Left cardiac atrium (tissue), 4 donors: ENCODE results near the gene MACROH2A1. TPM values are rescaled to one million over a fixed set of nuclear protein-coding genes. Genes with fewer than 3 reads are reported as not detected.

ENCODE experiments used
- ATAC-seq, 2 donors: fragments of 200-7000 bp; cut with Tn5 transposase; one replicate each; pipeline ENCODE4 v1.9.1; 2020; ENCODE audit warnings: mild to moderate bottlenecking in 2 of 2, moderate library complexity in 2 of 2
- DNase-seq: peaks from one replicate; pipeline ENCODE4 v3.0.0-alpha.2; 2020
- intact Hi-C, 2 donors: fragments of 100-400 bp; cut with DNase I; formaldehyde crosslinking; loops; one replicate each; pipeline versions ENCODE4 v1.14.1 to v1.15.1; 2022 to 2023
- total RNA-seq, 2 donors: library from RNA; stranded (reverse); fragmentation: NEBNext Ultra II Directional; extraction: Animal tissue kit (Norgen Biotek cat#: 25700); gene quantifications; one replicate each; pipeline ENCODE4 v1.2.1, GENCODE V29; 2021
- donor health status: DM: no; HTN: yes; CAD: no.
- donor health status: DM: no; HTN: yes; CAD: no; lungs with severe emphysema.
- donor health status: DM: yes; HTN: yes; CAD: no.
- donor health status: Dilated cardiomyopathy.

MACROH2A1 gene
- total RNA-seq, 2 donors from 2014 or later = 101 to 138 TPM

DNA sequence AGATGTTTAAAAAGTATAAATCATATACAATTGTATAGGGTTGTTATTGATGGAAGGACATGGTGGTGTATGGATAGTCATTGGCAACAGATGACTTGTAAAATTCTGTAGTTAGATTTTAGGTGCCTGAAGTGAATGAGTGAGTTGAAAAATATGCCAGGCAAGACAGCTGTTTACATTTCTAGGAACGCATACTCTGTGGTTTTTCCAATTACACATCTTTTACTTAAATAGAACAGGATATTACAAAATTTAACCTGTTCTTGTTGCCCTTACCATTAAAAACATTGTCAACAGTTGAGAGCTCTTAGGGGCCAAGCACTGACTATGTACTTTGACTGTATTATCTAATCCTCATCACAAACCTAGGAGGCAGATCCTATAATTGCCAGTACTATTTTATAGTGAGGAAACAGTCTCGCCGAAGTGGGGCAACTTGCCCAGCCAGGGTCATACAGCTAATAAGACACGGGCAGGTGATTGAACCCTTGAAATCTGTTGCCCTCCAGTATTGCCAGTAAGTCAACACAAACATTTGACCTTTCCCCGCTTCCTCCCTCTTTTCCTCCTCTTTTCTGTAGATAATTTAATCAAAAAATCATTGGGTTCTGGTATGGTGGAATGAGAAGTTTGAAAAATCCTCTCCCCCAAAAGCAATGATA lies 88.6 kb downstream of the MACROH2A1 start:
- intact Hi-C loops = no loop called here
- ATAC-seq (no peak), DNase-seq (no peak)

DNA sequence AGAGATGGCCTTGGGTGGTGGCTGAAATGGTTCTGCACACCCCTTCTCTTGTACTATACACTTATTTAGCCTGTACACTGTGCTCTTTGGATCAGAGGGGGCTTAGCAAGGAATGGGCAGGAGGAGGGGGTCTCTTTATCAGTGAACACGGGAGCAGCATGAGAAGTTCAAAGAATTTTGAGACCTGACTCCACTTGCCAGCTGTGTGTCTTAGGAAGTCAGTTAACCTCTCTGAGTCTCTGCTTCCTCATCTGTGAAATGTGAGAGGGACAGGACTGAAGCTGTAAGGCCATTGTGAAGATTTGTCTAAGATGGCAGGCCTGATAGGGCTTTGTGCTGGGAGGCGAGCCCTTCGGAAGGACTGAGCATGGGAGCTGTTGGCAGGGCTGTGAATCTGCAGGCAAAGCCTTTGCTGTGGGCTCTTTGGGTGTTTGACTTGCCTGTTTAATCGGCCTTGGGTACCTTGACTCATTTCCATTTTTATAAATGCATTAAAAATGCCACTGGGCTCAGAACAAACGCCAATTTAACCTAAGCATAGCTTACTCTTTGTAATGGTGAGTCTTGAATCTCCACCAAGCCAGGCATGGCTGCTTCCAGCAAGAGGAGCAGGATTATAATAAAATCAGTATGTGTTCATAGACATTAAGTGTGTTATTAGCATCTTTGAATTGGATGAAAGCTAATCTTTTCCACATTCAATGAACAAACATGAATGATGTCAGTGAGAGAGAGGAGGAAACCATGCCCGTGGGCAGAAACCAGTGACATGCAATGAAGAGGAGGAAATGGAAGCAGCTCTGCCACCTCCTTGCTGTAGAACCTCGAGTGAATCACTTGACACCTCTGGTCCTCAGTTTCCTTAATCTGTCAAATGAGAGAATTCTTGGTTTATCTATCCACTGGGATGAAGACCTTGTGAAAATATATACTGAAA lies 89.4 kb downstream of the MACROH2A1 start:
- no peak for ATAC-seq
- intact Hi-C loops = no loop called here
- DNase-seq = no peak

DNA sequence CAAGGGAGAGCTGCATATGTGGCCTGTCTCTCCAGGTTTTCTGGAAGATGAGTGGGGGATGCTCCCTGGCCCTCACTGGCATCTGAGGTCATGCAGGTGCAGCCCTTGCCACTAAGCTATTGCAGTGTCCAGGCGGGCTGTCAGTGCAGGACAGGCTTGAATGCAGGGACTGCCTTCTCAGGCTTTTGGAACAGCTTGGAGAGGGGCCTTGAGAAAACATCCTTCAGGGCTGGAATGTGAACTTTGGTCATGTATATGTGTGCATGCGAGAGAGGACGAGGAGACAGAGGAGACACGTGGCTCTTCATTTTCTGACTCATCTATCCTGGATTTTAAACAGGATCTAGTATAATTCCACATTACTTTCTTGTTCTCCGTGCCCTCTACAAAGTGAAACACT lies 90.3 kb downstream of the MACROH2A1 start:
- DNase-seq (no peak), ATAC-seq (no peak)
- intact Hi-C loops = no loop called here

DNA sequence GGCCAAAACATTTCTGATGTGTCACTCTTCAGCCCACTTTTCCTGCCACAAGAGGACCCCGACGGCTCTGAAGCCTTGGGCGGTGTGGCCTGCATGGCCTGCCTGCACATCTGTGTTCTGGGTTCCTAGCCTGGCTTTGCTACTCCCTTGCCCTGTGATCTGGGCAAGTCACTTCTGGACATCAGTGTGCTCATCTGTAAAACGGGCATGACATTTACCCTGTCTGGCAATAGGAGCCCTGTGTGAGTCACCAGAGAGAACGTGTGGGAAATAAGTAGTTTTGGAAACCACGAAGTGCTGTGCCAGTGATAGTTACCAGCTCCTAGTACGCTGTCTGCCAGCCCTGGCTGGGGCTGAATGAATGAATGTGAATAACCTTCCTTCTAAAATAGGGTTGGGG lies 90.8 kb downstream of the MACROH2A1 start:
- ATAC-seq (no peak), DNase-seq (no peak)
- intact Hi-C loops = no loop called here

DNA sequence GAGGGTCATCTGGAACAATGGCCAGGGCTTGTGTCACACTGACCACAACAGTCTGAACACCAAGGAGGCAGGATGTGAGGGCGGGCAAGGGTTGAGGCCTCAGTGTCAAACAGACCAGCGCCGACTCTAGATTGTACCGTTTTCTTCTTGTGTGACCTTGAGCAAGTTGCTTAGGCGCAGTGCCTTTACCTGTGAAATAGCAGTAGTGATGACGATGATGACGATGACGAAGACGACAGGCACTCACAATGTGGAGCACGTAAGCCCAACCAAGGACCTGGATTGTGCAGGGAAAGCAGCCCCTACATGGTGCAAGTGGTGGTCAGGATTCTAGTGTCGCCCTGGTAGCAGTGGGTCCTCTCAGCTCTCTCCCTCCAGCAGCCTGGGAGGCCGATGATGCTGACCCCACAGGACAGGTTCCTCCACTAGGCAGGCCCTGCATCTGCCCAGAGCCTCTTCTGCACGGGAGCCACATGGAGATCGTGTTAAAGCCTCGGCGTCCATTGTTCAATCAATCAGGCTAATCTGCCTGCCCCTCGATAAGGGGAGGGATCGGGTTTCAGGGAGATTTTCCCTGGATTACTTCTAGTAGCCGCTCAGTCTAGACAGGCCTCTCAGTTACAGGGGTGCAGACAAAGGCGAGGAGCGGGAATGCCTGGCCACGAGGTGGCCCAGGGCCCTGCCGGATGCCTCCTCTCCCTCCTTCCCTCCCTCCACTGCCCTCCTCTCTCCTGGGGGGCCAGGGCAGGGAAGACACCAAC lies 91.7 kb downstream of the MACROH2A1 start:
- ATAC-seq (no peak), DNase-seq (no peak)
- intact Hi-C loops = no loop called here

DNA sequence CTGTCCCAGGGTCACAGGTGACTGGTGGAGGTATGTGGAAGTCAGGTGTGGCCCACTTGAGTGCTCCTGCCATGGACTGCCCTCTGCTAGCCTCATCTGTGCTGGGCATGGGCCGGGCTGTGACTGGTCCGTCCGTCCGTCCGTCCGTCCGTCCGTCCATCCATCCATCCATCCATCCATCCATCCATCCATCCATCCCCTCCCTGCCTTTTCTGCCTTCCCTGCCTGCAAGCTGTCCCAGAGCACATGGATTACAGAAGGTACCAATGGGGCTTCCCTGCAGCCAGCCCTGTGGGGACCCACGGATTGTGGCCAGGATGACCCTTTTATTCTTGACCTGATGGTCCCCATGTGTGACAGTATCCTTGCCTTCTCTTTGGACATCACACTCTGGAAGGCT lies 92.5 kb downstream of the MACROH2A1 start:
- DNase-seq (no peak), ATAC-seq (no peak)
- intact Hi-C loops = no loop called here

DNA sequence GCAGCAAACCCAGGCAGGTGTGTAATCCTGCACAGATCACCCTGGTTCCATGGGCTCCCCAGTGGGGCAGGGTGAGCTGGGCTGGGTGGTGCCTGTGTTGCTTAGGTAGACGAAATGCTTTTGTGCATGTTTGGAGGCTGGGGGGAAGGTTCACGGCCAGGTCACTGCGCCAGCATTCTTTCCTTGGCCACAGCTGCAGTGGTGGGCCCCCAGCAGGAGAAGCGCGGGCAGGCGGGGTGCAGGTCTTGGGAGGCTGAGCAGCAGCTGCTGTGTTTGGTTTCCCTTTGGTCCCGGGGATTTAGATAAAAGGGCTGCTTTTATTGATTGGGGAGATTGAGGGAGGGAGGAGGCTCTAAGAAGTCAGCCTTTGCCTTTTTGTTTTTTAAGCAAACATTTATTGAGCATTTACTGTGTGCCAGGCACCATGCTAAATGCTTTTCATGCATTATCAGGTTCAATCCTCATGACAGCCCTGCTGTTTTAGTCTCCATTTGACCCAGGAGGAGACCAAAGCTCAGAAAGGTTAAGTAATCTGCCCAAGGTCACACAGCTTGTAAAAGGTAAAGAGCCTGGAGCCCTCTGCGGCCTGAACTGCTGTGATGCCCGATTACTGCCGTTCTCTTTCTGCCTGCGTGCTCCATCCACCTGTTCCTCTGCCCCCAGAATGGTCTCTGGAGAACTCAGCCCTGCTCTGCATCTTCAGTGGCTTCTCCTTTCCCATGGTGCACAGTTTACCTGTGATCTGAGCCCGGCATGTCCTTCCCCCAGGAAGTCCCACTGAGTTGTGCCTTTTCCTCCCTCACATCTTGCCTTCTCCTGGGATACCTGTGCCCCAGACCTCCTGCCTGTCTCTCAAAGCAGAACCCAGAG lies 94.4 kb downstream of the MACROH2A1 start:
- intact Hi-C loops = no loop called here
- ATAC-seq (no peak), DNase-seq (no peak)

DNA sequence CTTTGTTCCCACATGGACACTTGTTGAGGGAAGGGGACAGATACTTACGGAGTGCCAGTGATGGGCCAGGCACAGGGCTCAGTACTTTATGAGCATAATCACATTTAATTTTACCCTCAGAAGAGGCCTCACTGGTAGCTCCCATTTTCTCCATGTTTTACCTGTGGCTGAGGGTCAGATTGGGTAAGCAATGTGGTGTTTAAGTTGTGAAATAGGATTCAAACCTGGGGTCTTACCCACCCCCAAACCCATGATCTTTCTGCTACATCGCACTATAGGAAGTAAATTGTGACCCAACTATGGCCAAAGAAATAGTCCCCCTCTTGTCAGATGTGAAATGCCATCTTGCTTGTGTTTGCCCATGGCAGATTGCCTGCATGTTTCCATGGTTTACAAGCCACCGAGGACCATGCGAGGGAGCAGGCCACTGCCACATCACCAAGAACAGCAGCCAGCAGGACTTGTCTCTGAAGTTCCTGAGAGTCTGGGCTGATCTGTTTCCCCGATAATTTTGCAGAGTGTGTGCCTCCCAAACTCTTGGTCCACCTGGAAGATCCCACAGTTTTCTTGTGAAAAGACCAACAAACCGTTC lies 95.4 kb downstream of the MACROH2A1 start:
- intact Hi-C loops = no loop called here
- DNase-seq (no peak), ATAC-seq (no peak)

DNA sequence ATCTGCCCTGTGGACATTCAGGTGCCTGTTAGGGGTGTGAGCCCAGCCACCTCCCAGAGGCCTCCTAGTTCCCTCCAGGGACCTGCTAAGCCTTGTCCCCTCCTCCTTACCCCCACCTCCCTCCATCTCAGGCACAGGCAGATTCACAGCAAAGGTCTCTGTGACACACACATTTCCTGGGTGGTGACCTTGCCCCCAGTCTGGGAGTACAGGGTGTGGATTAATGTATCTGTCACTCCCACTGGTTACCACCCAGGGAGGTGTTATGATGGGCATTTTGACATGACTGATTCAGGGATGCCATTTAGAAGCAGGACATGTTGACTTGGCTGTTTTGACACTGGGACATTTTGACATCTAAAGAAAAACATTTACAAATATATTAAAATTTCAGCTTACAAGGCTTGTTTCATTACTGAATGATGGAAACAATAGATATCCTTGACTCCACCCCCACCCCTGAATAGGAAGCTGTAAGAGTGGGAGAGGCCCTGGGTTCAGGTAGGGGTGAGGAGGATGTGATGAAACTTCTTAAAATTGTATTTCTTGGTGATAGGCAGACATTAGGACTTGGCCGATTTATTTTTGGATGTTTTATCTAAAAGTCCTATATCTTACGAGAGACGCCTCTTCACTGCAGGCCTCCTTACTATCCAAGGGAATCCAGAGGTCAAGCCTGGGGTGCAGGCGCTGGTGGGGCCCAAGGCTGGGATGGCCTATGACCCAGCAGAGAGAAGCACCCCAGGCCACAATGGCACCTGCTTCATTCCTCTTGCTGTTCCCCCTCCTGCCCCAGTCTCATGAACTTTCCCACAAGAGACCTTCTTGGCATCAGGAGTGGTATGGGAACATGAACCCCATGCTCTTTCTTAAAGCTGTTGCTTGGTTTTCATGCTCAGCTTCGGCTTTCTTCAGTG lies 101.9 kb downstream of the MACROH2A1 start:
- no peak for ATAC-seq
- intact Hi-C loops = no loop called here
- no peak for DNase-seq

DNA sequence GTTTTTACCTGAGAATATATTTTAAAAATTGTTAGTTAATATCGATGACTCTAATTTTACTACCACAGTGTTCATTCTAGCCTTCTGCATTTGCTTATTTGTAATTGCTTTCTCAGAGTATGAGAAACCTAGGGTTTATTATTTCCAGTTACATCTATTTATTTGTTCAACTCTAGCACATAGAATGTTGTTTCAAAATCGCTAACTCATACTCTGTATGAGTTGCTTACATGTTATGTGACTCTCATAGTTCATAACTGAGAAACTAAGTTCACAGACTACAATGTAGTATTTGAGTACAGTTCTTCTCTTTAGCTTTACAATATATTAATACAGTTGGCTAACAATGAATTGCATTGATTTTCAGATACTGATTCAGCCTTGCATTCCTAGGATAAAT lies 103.2 kb downstream of the MACROH2A1 start:
- DNase-seq = no peak
- intact Hi-C loops = no loop called here
- no peak for ATAC-seq

DNA sequence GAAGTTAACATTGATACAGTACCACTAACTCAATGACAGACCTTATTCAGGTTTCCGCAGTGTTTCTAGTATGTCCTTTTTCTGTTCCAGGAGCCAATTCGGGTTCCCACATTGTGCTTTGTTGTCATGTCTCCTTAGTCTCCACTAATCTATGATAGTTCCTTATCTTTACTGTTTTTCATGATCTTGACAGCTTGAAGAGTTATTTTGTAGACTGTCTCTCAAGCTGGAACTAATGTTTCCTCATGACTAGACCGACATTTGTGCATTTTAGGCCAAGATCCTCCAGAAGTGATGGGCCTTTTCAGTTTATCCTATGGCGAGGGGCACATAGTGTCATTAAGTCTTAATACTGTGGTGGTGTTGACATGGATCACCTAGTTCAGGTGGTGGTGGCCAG lies 104.2 kb downstream of the MACROH2A1 start:
- no peak for ATAC-seq
- DNase-seq = no peak
- intact Hi-C loops = no loop called here

DNA sequence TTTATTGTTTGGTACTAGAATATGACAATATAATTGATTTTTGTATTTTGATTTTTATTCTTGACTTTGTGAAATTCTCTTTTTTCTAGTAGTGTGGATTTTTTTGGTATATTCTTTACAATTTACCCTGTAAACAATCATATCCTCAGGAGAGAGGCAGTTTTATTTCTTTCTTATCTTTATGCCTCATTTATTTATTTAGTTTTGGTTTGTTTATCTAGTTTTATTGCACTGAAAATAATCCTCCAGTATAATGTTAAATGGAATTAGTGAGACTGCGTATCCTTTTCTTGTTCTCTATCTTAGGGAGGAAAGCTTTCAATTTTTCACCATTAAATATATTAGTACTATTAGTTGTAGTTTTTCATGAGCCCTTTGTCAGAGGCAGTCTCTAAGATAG lies 109.4 kb downstream of the MACROH2A1 start:
- no peak for DNase-seq
- no peak for ATAC-seq
- intact Hi-C loops = no loop called here

DNA sequence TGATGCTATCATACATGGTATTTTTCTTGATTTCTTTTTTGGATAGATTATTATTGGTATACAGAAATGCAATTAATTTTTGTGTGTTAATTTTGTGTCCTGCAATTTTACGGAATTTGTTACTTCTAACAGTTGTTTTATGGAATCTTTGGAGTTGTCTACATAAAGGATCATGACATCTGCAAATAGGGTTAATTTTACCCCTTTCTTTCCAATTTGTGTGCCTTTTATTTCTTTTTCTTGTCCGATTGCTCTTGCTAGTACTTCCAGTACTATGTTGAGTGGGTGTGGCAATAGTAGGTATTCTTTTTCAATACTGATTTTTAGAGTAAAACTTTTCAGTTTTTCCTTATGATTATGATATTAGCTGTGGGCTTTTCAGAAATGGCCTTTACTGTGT lies 111.5 kb downstream of the MACROH2A1 start:
- ATAC-seq = no peak
- intact Hi-C loops = no loop called here
- no peak for DNase-seq

Other genes with a start within 250 kb of the MACROH2A1 start
- not detected for gene DCANP1, start 48.1 kb upstream of the MACROH2A1 start, total RNA-seq
- not detected for gene TIFAB, start 53.1 kb upstream of the MACROH2A1 start, total RNA-seq
- not detected for gene NEUROG1, start 136.7 kb upstream of the MACROH2A1 start, total RNA-seq
- 10 to 100 TPM; 11.2 to 11.7 TPM for gene CXCL14, start 179.8 kb upstream of the MACROH2A1 start, total RNA-seq